Mesenteric fat pad (tissue), 1 donor: Measurements from ENCODE around the gene TUBB1. TPM values are rescaled to one million over a fixed set of nuclear protein-coding genes. Genes with fewer than 3 reads are reported as not detected.

Experiments used
- total RNA-seq: library from RNA; stranded (reverse); fragmentation: NEBNext Ultra II Directional; extraction: Animal tissue kit (Norgen Biotek cat#: 25700); gene quantifications from one replicate; pipeline ENCODE4 v1.2.1, GENCODE V29; 2021
- donor health status: DM: yes; HTN: yes; CAD: no.

Gene TUBB1
- total RNA-seq, 1 donor from 2014 or later: 0.51 TPM

Other genes with a start within 250 kb of the TUBB1 start
- 0.42 TPM for gene GNAS-AS1, start 168.5 kb upstream of the TUBB1 start, total RNA-seq
- 697 TPM for gene GNAS, start 166.7 kb upstream of the TUBB1 start, total RNA-seq
- gene NELFCD, start 38.2 kb upstream of the TUBB1 start, total RNA-seq: 43.9 TPM
- 277 TPM for gene CTSZ, start 12.2 kb upstream of the TUBB1 start, total RNA-seq
- 71.3 TPM for gene ATP5F1E, start 12.9 kb downstream of the TUBB1 start, total RNA-seq
- gene PRELID3B, start 23.4 kb downstream of the TUBB1 start, total RNA-seq: 56.8 TPM
- gene ZNF831, start 144.4 kb downstream of the TUBB1 start, total RNA-seq: 0.32 TPM